Activated CD4-positive, alpha-beta T cell treated with anti-CD3 and anti-CD28 coated beads, Interleukin-2, Interleukin-6, amounts not matched to agents 100 ng/mL and 50 ng/mL, durations not matched to agents 16 hours and 8 hours (primary cell): Measurements from ENCODE around the gene SYF2.

ENCODE experiments used
- DNase-seq: peaks from one replicate; pipeline ENCODE4 v3.0.0-alpha.2; 2020

The SYF2 gene

GRCh38 chr1:25182629-25183028 lies 49.7 kb downstream of the SYF2 start:
- DNase-seq, result no peak

GRCh38 chr1:25180996-25181395 lies 51.3 kb downstream of the SYF2 start:
- no peak for DNase-seq

DNA sequence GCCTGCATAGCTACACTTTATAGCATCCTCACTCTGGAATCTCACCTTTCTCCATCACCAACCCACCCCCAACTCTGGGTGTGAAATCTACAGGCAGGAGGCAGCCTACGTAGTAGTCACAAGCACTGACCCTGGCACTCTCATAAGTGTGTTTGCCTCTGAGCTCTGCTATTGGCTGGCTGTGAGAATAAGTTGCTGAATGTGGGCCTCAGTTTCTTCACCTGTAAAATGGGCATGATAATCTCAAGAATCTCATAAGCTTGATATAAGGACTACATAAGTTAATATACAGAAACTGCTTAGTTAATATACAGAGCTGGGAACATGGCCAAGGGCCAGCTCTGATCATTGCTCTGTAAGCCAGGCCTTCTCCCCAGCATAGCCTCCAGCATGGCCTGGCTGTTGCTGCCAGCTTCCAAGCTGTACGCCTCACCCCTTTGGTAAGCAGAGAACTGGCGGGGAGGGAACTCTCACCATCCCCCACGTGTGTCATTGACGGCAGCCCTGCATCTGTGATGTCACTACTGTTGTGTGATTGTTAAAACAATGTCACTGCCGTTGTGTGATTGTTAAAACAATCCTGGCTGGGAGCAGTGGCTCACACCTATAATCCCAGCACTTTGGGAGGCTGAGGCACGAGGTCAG lies 53.3 kb downstream of the SYF2 start:
- no peak for DNase-seq

DNA sequence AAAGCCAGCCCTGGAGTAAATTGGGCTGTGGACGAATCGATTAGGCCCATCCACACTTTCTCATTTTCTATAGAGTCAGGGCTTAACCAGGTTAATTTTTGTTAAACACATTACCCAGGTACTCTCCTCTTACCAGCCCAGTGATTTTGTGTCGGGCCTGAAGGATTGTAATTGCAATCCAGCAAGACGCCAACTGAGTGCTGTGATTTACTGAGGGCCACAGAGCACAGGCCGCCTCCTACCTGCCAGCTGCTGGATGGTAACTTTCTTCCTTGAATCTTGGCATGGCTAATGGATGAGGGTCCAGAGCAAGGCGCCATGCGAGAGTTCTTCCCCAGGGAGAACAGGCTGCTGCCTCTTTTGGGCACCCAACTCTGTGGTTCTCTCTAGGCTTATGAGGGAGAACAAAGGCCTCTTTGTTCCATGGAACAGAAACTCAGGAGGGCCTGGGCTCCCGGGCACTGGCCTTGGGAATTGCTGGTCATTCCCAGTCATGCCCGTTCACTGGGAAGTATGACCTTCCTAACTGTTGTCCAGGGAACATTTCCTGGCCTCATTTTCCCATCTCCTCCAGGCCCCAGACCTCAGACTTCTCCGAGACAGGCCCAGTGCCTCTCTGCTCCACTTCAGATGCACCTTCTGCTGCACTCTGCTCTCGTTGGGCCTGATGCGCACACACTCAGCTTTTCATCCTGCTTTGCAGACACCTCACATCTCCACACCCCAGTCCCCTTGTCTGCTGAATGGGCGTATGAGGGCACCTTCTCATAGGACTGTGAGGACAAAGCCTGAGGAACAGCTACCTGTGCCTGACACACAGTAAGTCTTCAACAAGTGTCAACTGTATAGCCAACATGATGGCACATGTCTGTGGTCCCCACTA lies 57.3 kb downstream of the SYF2 start:
- no peak for DNase-seq

DNA sequence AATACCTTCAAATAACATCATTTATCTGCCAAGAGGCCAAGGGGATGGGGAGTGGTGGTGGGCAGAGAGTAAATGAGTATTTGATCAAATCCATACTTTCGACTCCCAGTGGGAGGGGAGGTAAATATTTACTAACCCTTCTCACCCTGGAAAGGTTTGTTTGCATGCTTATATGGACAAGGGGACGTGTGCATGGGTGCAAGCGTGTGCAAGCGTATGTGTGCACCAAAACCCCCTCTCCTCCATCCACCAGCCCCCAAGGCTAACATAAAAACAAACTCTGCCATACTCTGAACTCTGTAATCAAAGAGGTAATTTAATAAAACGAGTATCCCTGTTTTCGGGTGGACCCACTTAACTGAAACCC lies 58.0 kb downstream of the SYF2 start:
- no peak for DNase-seq

DNA sequence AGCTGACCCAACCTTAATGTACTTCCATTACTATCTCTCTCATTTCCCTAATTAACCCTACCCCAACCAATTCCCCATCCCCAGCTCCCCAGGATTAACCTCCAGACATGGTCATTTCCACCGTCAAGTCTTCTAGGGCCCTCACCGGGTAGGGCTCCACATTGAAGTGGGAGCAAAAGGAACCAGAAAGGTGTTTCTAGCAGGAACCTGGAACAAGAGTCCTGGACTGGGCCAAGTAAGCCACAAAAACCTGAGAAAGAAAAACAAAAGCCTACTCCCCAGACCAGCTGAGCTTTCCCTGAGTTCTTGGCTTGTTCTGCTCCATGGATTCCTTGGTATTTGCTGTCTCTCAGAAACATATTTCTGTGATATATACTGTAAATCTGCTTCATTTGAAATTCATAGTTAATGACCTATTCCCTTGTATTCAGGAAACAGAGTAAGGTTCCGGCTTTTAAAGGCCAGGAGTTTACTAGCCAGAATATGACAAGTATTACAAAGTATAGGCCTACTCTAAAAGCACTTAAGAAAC lies 58.4 kb downstream of the SYF2 start:
- DNase-seq, result no peak
